Lung (tissue), 12 donors: ENCODE measurements around the gene RNU1-3. TPM values are rescaled to one million over a fixed set of nuclear protein-coding genes. Genes with fewer than 3 reads are reported as not detected.
"Not testable (repeated sequence)": the region's sequence is repeated elsewhere in the genome, so short reads cannot be mapped to it uniquely, and the experiment has no call there.

Source experiments
- ATAC-seq: fragments of 200-7000 bp; cut with Tn5 transposase; one replicate; pipeline ENCODE4 v1.9.1; 2020; ENCODE audit warnings: moderate number of reproducible peaks; ENCODE audit not compliant: insufficient read depth, low FRiP score
- DNase-seq, 3 donors: peaks; one replicate each; pipeline ENCODE4 v3.0.0-alpha.2; 2013 to 2017
- H3K27ac ChIP-seq, 2 donors: one replicate each; pipeline ENCODE4 v1.5.1; 2013; ENCODE audit warnings: mild to moderate bottlenecking in 2 of 2, moderate library complexity in 2 of 2, control low read depth in 1 of 2, inconsistent platforms in 1 of 2, low read depth in 1 of 2, low read length in 1 of 2
- H3K27me3 ChIP-seq, 3 donors: one replicate each; pipeline ENCODE4 v1.5.1; 2013; ENCODE audit warnings: low read length in 2 of 3; ENCODE audit not compliant: control insufficient read depth in 3 of 3, insufficient read depth in 3 of 3
- H3K36me3 ChIP-seq, 4 donors: one replicate each; pipeline ENCODE4 v1.5.1; 2013; ENCODE audit warnings: low read length in 4 of 4, mild to moderate bottlenecking in 1 of 4, moderate library complexity in 1 of 4; ENCODE audit not compliant: control insufficient read depth in 4 of 4, insufficient read depth in 4 of 4
- H3K4me1 ChIP-seq, 5 donors: one replicate each; pipeline ENCODE4 v1.5.1; 2013; ENCODE audit warnings: low read length in 5 of 5, mild to moderate bottlenecking in 2 of 5, moderate library complexity in 1 of 5; ENCODE audit not compliant: control insufficient read depth in 5 of 5, insufficient read depth in 5 of 5
- H3K4me3 ChIP-seq: one replicate; pipeline ENCODE4 v1.5.1; 2013; ENCODE audit warnings: mild to moderate bottlenecking, control low read depth, moderate library complexity
- H3K9ac ChIP-seq, 2 donors: one replicate each; pipeline ENCODE4 v1.5.1; 2013; ENCODE audit warnings: low read length in 2 of 2, control low read depth in 1 of 2; ENCODE audit not compliant: insufficient read depth in 1 of 2
- H3K9me3 ChIP-seq, 4 donors: one replicate each; pipeline ENCODE4 v1.5.1; 2013; ENCODE audit warnings: low read length in 3 of 4, mild to moderate bottlenecking in 1 of 4, moderate library complexity in 1 of 4; ENCODE audit not compliant: control insufficient read depth in 4 of 4, insufficient read depth in 3 of 4
- CTCF ChIP-seq: IDR thresholded peaks from 2 replicates; pipeline ENCODE4 v1.5.1; 2012; ENCODE audit warnings: mild to moderate bottlenecking; ENCODE audit errors: control extremely low read depth, extremely low read depth
- WGBS, 2 donors: extraction: QIAGEN DNeasy Blood & Tissue Kit; methylation state at CpG; one replicate each; pipeline ENCODE4 v1.1.7; 2013; 5-methylcytosine and 5-hydroxymethylcytosine counted together
- polyA plus RNA-seq, 2 donors: library from polyadenylated mRNA; stranded (reverse); fragments of 200-250 nt; gene quantifications; one replicate each; pipeline ENCODE4 v1.2.1, GENCODE V29; 2013
- total RNA-seq, 2 donors: library from RNA; depleted of rRNA in 1 of 2; stranded (reverse); fragments of >200 nt in 1 of 2; gene quantifications; one replicate each; pipeline ENCODE4 v1.2.1, GENCODE V29; 2014 to 2021
- donor health status: control.
- donor health status: control.
- donor health status: Bipolar disorder and iron deficiency.
- donor health status: healthy.
- donor health status: DM: yes; HTN: yes; CAD: no.

The RNU1-3 gene
- total and polyA plus RNA-seq, 4 donors = under 0.01 to 3,134 TPM; not detected in 2

DNA sequence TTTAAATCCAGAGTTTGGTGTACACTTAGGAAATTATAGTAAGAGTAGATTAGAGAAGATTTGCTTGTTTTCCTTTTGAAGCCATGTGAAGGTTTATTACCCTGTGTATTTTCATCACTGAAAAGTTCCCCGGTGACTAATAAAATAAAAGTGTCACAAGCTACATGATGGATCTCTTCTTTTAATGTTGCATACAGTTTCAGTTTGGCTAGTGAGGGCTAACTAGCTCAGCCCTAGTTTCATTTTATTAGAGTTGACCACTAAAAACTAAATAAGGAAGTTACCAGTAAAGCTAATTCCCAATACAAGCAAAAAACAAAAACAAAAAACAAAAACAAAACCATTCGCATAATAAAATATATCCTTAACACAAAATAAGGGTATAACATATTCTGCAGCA lies 17.4 kb upstream of the RNU1-3 start:
- H3K4me3 ChIP-seq, H3K27me3 ChIP-seq, H3K4me1 ChIP-seq, H3K9ac ChIP-seq, ATAC-seq, H3K36me3 ChIP-seq, DNase-seq, H3K9me3 ChIP-seq, H3K27ac ChIP-seq: not testable (repeated sequence)
- WGBS, 2 donors = 27 to 56% methylated on average over 1 of the region's 2 CpGs

GRCh38 chr1:16682803-16683202 lies 16.1 kb upstream of the RNU1-3 start:
- H3K9ac ChIP-seq, H3K4me1 ChIP-seq, H3K36me3 ChIP-seq, H3K9me3 ChIP-seq, ATAC-seq, H3K4me3 ChIP-seq, DNase-seq, H3K27ac ChIP-seq: not testable (repeated sequence)
- peaks cover 0 to 19% (median 7%) of the 10 kb centered on the region in 3 donors for H3K27me3 ChIP-seq

GRCh38 chr1:16680366-16680765 lies 13.6 kb upstream of the RNU1-3 start:
- not testable (repeated sequence) for ATAC-seq, H3K9ac ChIP-seq, H3K27ac ChIP-seq, H3K4me1 ChIP-seq, H3K4me3 ChIP-seq, H3K36me3 ChIP-seq, H3K9me3 ChIP-seq, DNase-seq
- peaks cover 0 to 20% (median 2%) of the 10 kb centered on the region in 3 donors for H3K27me3 ChIP-seq
- WGBS, 2 donors = 27 to 47% methylated on average over 16 to 18 of the region's 29 CpGs

GRCh38 chr1:16677552-16678431 lies 11.0 kb upstream of the RNU1-3 start:
- peaks cover 0 to 20% (median 2%) of the 10 kb centered on the region in 3 donors for H3K27me3 ChIP-seq
- no peak for TF ChIP-seq CTCF
- no peaks in the 10 kb centered on the region for H3K9me3 ChIP-seq
- no peak overlapping the region for H3K9ac ChIP-seq
- peak; percentile 28 to 44 (median 39) for DNase-seq
- WGBS, 2 donors = 63 to 64% methylated on average over 34 of the region's 34 CpGs
- H3K36me3 ChIP-seq = no peaks in the 10 kb centered on the region
- no peak overlapping the region for H3K4me3 ChIP-seq
- no peak overlapping the region for H3K27ac ChIP-seq
- H3K4me1 ChIP-seq = no peaks in the 10 kb centered on the region
- no peak for ATAC-seq

- not testable (repeated sequence) for H3K27ac ChIP-seq, H3K9me3 ChIP-seq, DNase-seq, H3K9ac ChIP-seq, H3K36me3 ChIP-seq, ATAC-seq, H3K4me1 ChIP-seq, H3K4me3 ChIP-seq
- peaks cover 0 to 20% (median 2%) of the 10 kb centered on the region in 3 donors for H3K27me3 ChIP-seq
- WGBS, 2 donors = 55 to 63% methylated on average over 22 of the region's 22 CpGs
These were observed 10.1 kb upstream of the RNU1-3 start for GRCh38 chr1:16676661-16677523.

DNA sequence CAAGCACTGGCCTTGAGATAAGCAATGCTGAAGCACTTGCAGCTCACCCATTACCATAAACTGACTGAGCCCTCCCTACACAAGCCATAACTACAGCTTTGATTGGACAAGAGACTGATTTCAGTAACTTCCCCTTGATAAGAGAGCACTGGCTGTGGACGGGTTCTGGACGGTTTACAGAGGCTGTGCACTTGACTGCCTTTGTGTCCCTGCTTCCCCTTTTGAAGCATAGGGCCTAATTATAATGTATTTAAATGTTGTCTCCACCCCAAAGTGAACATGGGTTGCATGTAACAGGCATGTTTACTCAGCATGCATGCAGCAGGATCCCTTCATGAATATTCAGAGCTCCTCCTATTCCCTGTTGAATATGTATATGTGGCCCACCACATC lies 8.4 kb upstream of the RNU1-3 start:
- H3K9ac ChIP-seq, H3K4me1 ChIP-seq, H3K27ac ChIP-seq, DNase-seq, H3K36me3 ChIP-seq, H3K9me3 ChIP-seq, ATAC-seq, H3K4me3 ChIP-seq: not testable (repeated sequence)
- no CpG with 5 or more reads among the region's 2 CpGs for WGBS, 2 donors
- H3K27me3 ChIP-seq = peaks cover 0 to 20% (median 0%) of the 10 kb centered on the region in 3 donors

DNA sequence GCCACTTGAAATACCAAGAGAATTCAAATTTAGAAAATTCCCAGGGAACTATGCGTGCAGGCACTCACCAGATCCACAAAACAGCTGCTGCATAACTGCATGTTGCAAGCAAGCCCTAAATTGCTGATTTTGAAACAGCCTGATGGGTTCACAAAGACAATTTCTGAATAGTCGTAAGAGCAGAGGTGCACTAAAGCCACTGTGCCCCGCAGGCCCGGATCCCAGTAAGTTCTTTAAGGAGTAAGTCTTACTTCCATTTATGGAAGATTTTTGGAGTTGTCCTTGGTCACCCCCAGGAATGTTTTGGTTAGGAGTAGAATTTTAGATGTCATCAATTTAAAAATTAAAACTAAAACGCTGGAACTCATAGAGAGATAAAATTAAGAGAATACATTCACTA lies 7.2 kb upstream of the RNU1-3 start:
- peaks cover 0 to 12% (median 0%) of the 10 kb centered on the region in 3 donors for H3K27me3 ChIP-seq
- not testable (repeated sequence) for H3K9me3 ChIP-seq, DNase-seq, ATAC-seq, H3K4me3 ChIP-seq, H3K27ac ChIP-seq, H3K4me1 ChIP-seq, H3K36me3 ChIP-seq, H3K9ac ChIP-seq
- WGBS, 2 donors = 40 to 43% methylated on average over 4 of the region's 5 CpGs
